ENCODE data around the gene KRTAP10-1.

KRTAP10-1 gene

DNA sequence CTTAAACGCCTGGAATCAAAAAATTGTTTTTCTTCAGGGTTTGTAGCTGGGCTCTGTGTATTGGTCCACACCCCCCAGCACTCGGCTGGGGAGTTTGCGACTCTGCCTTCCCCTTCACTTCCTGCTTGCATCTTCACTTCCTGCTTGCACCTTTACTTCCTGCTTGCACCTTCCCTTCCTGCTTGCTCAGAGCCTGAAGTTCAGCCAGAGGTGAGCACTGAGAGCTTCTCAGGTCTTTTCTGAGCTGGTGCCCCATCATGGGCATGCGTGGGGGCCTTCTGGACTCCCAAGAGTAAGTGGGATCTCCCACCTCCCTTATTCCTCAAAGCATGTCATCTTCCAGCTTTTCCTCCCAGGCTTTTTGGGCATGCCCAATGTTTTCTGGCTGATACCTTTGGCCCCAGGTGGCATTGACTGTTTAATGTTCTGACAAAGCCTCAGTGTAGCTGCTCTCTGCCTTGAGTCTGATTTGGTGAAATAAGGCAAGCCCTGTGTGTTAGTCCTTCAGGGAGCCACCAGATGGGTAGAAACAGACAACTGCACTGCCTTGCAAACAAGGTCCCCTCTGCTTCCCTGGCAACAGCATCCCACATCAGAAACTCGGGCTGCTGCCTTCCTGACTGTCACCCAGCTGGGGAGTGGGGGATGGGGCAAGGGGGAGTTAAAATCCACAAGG is 7.8 kb upstream of the KRTAP10-1 start:
- DNase-seq, result peak; percentile 22

DNA sequence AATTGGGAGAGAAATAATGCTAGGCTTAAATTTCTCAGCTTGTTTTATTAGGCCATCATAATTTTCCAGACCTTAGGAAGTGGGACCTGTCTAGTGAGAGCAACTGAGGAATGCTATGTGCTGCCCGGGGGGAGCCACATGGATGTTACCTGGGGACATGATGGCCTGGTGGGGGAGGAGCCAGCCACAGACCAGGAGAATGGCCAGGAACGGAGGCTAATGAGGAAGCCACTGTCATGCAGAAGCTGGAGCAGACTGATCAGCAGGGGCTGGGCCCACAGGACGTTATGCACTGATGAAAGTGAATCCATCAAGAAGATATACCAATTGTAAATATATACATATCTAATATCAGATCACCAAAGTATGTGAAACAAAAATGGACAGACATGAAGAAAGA is 4.6 kb upstream of the KRTAP10-1 start:
- DNase-seq, result no peak

- DNase-seq, result no peak
Observed at GRCh38 chr21:44542716-44543115, 2.7 kb upstream of the KRTAP10-1 start.

DNA sequence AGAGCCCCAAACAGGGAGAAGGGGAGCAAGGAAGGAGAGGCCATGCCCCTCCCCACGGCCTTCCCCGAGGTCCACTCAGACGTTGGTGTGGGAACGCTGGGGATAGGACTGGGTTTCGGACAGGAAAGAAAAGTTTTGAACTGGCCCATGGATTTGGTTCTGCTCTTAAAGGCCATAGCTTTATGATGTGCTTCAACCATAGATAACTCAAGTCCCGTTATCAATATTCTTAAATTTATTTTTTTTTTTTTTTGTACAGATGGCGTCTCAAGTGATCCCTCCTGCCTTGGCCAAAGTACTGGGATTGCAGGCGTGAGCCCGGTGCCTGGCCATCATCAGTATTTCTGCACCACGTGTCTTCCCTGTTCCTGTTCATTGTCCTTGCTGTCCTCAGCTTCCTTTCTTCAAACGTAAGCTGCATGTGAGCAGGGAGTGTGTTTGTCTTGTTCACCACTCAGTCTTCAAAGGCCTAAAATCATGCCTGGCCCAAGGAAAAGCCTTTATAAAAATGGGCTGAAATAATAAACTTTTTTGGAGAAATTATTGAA is 820 bp upstream of the KRTAP10-1 start:
- DNase-seq, result no peak

- DNase-seq, result no peak
Observed at GRCh38 chr21:44539046-44539445, 949 bp downstream of the KRTAP10-1 start.

DNA sequence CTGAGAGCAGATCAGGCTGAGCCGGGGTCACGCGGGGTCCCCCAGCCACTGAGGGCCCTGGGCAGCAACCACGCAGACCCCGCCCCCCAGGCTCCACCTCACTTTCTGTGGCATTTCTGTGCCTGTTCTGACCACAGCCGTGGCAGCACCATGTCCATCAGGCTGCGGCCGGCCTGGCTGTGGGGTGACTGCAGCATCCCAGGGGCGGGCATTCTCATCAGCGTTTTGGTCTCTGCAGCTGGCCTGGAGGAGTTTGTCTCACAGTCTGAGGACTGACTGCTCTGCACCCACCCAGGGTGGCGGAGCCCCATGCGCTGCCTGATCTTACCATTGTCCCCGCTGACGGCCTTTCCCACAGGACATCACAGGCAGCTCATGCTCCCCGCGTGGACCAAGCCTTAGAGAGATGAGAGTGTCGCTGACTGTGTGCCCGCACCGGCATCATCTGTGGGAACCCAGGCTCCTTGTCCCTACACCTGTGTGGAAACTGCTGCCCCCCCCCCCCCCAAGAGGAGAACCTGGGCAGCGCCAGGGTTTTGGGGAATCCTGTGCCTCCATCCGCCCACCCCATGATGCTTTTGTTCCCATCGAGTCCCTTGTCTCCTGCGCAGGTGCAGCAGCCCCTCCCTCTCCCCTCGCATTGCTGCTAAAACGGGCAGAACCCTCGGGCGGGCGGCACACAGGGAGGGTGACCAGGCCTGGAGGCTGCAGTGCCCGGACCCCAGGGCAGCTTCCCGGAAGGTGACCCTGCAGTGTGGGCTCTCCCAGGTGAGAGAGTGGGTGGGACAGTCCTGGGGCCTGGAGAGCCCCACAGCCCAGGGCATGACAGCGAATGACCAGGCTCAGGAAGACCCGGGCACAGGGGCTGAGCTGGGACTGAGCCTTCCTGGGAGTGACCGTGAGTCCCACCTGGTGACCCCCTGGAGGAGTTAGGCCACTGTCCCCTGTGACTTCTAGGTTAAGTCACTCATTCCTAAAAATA is 1.8 kb downstream of the KRTAP10-1 start:
- no peak for DNase-seq

- DNase-seq, result no peak
Observed at GRCh38 chr21:44535963-44536362, 4.0 kb downstream of the KRTAP10-1 start.

DNA sequence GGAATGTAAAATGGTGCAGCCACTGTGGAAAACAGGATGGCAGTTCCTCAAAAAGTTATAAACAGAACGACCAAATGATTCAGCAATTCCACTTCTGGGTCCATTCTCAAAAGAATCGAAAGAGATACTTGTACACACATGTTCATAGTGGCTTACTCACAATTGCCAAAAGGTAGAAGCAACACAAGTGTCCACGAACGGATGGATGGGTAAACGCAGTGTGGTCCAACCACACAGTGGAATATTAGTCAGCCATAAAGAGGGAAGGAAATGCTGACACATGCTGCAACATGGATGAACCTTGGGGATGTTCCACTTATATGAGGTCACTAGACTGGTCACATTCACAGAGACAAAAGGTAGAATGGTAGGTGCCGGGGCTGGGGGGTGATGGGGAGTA is 5.3 kb downstream of the KRTAP10-1 start:
- DNase-seq, result no peak

- no peak for DNase-seq
Observed at GRCh38 chr21:44533891-44534627, 5.9 kb downstream of the KRTAP10-1 start.

- DNase-seq, result no peak
Observed at GRCh38 chr21:44533121-44533890, 6.7 kb downstream of the KRTAP10-1 start.

- no peak for DNase-seq
Observed at GRCh38 chr21:44532712-44533111, 7.3 kb downstream of the KRTAP10-1 start.

DNA sequence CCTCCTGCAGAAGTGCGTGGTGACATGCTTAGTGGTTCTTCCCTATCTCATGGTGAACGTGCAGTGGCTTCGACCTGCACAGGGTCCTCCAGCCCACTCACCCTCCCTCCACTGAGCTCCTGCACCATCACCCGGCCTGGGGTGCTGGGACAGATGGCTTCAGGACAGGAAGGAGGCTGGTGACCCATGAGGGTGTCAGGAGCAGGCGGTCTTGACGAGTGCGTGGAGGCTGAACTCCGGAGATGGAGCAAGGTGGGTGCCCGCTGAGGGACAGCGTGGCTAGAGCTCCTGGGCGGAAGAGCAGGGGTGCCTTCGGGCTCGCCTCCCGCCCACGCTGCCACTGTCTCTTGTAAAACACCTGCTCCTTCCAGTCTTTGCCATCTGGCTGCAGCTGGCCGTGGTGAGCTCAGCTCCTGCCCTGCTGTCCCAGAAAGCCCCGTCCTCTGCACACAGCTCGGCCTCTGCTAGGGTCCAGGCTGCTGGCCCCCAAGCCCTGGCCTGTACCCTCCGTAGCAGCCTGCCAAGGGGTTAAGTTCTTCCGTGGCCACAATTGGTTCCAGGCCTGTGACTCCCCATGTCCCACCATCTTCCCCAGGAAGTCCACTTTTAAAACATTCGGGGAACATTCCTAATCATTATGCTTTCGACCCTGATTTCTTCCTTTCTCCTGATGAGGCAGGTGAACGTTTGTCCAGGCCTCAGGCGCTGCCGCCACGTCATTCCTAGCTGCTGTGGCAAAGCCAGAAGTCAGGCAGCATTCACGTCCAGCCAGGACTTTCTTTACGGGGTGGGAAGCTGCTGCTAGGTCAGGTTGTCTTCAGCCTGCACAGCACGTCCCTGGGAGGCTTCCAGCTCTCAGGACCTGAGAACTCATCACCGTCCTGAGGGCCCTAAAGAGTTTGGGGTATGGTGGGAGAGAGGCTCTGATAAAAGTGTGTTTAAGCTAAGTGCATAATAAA is 8.1 kb downstream of the KRTAP10-1 start:
- no peak for DNase-seq

DNA sequence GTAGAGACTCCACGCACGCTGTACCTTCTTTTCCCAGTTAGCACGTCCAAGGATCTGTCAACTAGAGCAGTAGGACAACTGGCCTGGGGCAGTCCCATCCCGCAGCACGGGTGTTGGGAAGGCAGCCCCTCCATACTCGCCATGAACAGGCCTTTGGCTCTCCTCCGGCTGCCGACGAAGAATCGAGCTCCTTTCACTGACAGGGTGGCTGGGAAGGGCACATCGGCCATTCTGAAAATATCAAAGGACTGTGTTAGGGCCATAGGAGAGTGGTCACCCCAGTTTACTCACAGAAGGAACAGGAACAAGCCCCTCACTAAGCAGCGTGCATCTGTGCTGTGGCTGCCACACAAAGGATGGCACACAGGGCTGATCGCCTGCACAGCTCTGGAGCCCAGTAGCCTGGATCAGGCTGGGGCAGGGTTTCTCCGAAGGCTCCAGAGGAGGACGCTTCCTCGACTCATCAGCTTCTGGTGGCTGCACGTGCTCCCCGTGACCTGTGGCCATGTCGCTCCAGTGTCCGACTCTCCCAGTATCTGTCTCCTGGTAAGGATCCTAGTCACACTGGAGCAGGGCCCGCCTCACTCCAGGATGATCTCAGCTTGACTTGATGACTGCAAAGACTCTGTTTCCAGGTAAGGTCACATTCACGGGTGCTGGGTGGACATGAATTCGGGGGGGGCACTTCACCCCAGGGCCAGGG is 8.9 kb downstream of the KRTAP10-1 start:
- no peak for DNase-seq

DNA sequence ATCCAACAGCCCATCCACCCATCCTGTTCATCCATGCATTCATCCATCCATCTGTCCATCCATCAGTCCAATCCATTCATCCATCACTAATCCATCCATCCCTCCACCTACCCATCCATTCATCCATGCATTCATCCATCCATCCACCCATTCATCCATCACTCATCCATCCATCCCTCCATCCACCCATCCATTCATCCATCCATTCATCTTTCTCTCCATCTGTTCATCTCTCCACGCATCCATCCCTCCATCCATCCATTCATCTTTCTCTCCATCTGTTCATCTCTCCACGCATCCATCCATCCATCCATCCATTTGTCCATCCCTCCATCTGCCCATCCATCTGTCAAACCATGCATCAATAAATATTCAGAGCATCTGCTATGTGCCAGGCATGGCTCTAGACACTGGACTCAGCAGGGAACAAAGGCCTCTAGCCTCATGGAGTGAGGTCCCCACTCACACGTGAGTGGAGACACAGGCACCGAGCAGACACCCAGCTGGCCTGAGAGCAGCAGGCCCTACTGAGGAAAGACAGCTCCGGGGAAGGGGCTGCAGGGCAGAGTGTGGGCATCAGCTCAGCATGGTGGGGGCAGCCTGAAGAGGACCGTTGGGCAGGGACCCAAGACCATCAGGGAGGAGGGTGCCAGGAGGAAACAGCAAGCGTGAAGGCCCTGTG is 9.6 kb downstream of the KRTAP10-1 start:
- DNase-seq, result no peak

DNA sequence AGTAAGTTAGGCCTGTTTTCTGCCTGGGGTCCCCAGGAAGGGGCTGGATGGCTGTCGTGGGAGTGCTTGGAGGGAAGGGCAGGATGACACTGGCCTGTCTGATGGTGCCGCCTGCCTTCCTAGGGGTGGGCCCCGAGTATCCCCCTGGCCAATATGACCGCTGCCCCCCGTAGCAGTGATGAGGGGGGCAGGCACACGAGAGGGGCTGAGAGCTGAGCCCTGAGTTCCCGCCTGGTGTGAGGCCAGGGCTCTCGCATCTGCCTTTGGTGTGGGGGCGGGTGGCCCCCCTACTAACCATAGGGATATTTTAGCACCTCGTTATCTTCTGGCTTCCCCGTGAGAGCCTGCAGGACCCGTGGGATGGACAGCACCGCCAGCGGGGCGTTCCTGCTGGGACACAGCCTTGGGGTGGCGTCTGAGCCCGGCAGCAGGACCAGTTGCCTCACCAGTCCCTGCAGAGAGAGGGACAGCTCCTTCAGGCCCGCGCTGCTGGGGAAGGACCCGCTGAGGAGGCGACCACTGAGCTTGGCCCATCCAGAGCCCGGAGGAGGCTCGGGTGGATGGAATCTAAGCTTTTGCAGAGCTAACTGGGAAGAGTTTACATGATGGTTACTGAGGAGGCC is 10.4 kb downstream of the KRTAP10-1 start:
- DNase-seq, result no peak

GRCh38 chr21:44529011-44529421 is 11.0 kb downstream of the KRTAP10-1 start:
- DNase-seq, result no peak

- DNase-seq, result no peak
Observed at GRCh38 chr21:44528634-44528995, 11.4 kb downstream of the KRTAP10-1 start.

GRCh38 chr21:44527983-44528633 is 11.9 kb downstream of the KRTAP10-1 start:
- DNase-seq, result no peak
